ENCODE data around the gene ITPRIPL2.

GRCh38 chr16:19126300-19126699 is 12.5 kb downstream of the ITPRIPL2 start:
- TF ChIP-seq EZH2 (IDR thresholded peaks at IDR 0.05; ENCODE audit: low read length): no peak
- no peak for TF ChIP-seq CTCF (optimal IDR thresholded peaks at IDR 0.05 in 1 of 3, IDR thresholded peaks at IDR 0.05 in 1 of 3, conservative IDR thresholded peaks at IDR 0.05 in 1 of 3; ENCODE audit: extremely low read depth in 1 of 3, insufficient read depth in 2 of 3, low read length in 3 of 3)
